GM12878 (cell line): Measurements from ENCODE around the gene PPARA. TPM values are rescaled to one million over a fixed set of nuclear protein-coding genes. Genes with fewer than 3 reads are reported as not detected.

ENCODE experiments used
- ATAC-seq: fragments of 200-7000 bp; cut with Tn5 transposase; 3 replicates; pipeline ENCODE4 v1.9.1; 2020; ENCODE audit warnings: mild to moderate bottlenecking, moderate library complexity
- BruUV-seq: library from RNA; stranded (reverse); fragments of 400-500 nt; replicated peaks from 2 replicates; lab custom pipeline; 2021; lab: Mats Ljungman, UMichigan
- CTCF ChIA-PET: fragments of 300-600 bp; sonication (Branson Sonifier 250); formaldehyde crosslinking; extraction: SDS; loops from one replicate; lab custom pipeline; 2021; ENCODE audit warnings: inconsistent platforms; lab: Yijun Ruan, JAX
- POLR2A ChIA-PET: fragments of 350-600 bp; formaldehyde crosslinking; extraction: SDS; loops from one replicate; lab custom pipeline; 2021; ENCODE audit warnings: inconsistent platforms; lab: Charles Lee
- RAD21 ChIA-PET: fragments of 300-600 bp; sonication (Branson Sonifier 250); formaldehyde crosslinking; loops from one replicate; lab custom pipeline; 2023; ENCODE audit warnings: antibody characterized with exemption; ENCODE audit not compliant: unreplicated experiment; lab: Charles Lee
- SMC1A ChIA-PET: fragments of 300-600 bp; sonication (Branson Sonifier 250); formaldehyde crosslinking; loops from one replicate; lab custom pipeline; 2023; ENCODE audit not compliant: unreplicated experiment, uncharacterized antibody; lab: Charles Lee
- DNase-seq: peaks from one replicate; pipeline ENCODE4 v3.0.0-alpha.2; 2011; ENCODE audit warnings: low read depth, low spot score
- FAIRE-seq: peaks from 3 replicates; lab custom pipeline; 2011; peaks lifted over from hg19 to GRCh38; lab: Jason Lieb, UNC
- H2AFZ ChIP-seq: 2 replicates; pipeline ENCODE4 v1.6.0; 2011; ENCODE audit warnings: low read depth, low read length, control low read depth; ENCODE audit not compliant: control insufficient read depth
- H3K27ac ChIP-seq: 2 replicates; pipeline ENCODE4 v1.5.1; 2011; ENCODE audit warnings: control low read depth; ENCODE audit not compliant: control insufficient read depth, insufficient read depth
- H3K27me3 ChIP-seq, 2 experiments: replicated peaks in 1 of 2; 2 replicates each; pipeline versions ENCODE4 v1.6.0 to v1.6.1; 2011; ENCODE audit warnings: low read length in 1 of 2; ENCODE audit not compliant: control insufficient read depth in 2 of 2, insufficient read depth in 2 of 2
- H3K36me3 ChIP-seq, 2 experiments: 2 replicates each; pipeline ENCODE4 v1.5.1; 2011; ENCODE audit warnings: low read length in 1 of 2; ENCODE audit not compliant: control insufficient read depth in 2 of 2, insufficient read depth in 2 of 2
- H3K4me1 ChIP-seq: 2 replicates; pipeline ENCODE4 v1.6.1; 2011; ENCODE audit warnings: mild to moderate bottlenecking, low read length, moderate library complexity, mixed read lengths; ENCODE audit not compliant: control insufficient read depth, insufficient read depth
- H3K4me2 ChIP-seq: 2 replicates; pipeline ENCODE4 v1.6.0; 2011; ENCODE audit warnings: control low read depth; ENCODE audit not compliant: control insufficient read depth, insufficient read depth
- H3K4me3 ChIP-seq: fragments of 200-600 bp; sonication (generic); 2 replicates; pipeline ENCODE4 v1.5.1; 2016
- H3K79me2 ChIP-seq: 2 replicates; pipeline ENCODE4 v1.6.0; 2011; ENCODE audit warnings: low read length; ENCODE audit not compliant: control insufficient read depth, insufficient read depth
- H3K9ac ChIP-seq: 2 replicates; pipeline ENCODE4 v1.8.0; 2011; ENCODE audit warnings: low read length, control low read depth, mixed read lengths; ENCODE audit not compliant: control insufficient read depth, insufficient read depth
- H3K9me3 ChIP-seq: replicated peaks from 3 replicates; pipeline ENCODE4 v1.5.1; 2011; ENCODE audit warnings: mild to moderate bottlenecking, low read length; ENCODE audit not compliant: control insufficient read depth, insufficient read depth
- H4K20me1 ChIP-seq: 2 replicates; pipeline ENCODE4 v1.6.0; 2011; ENCODE audit not compliant: control insufficient read depth, insufficient read depth
- CREB1 ChIP-seq: IDR thresholded peaks from 2 replicates; pipeline ENCODE4 v1.6.1; 2012; ENCODE audit warnings: low read depth, mild to moderate bottlenecking, inconsistent platforms
- CUX1 ChIP-seq: IDR thresholded peaks from 2 replicates; pipeline ENCODE4 v1.6.1; 2012; ENCODE audit warnings: improper control_type of control experiment, low read depth, low read length; ENCODE audit not compliant: insufficient replicate concordance
- E2F8 ChIP-seq: fragments of 450-650 bp; IDR thresholded peaks from 2 replicates; pipeline ENCODE4 v1.6.1; 2018; ENCODE audit warnings: mild to moderate bottlenecking, low read depth, moderate library complexity; ENCODE audit not compliant: partially characterized antibody
- EP300 ChIP-seq, 2 experiments: fragments of 150-350 bp in 1 of 2; IDR thresholded peaks; 2 replicates each; pipeline ENCODE4 v1.6.1; 2011 to 2012; ENCODE audit warnings: low read depth in 2 of 2, low read length in 2 of 2, borderline replicate concordance in 1 of 2, improper control_type of control experiment in 1 of 2, inconsistent platforms in 1 of 2; ENCODE audit not compliant: control insufficient read depth in 1 of 2
- FOXK2 ChIP-seq: fragments of 450-650 bp; IDR thresholded peaks from 2 replicates; pipeline ENCODE4 v1.6.1; 2017; ENCODE audit warnings: mild to moderate bottlenecking, moderate library complexity
- JUNB ChIP-seq: IDR thresholded peaks from 2 replicates; pipeline ENCODE4 v1.6.1; 2016; ENCODE audit warnings: antibody characterized with exemption, mild to moderate bottlenecking
- NFYA ChIP-seq: IDR thresholded peaks from 2 replicates; pipeline ENCODE4 v1.6.1; 2011; ENCODE audit warnings: low read depth, mild to moderate bottlenecking, low read length, improper control_type of control experiment, borderline replicate concordance
- POU2F2 ChIP-seq: IDR thresholded peaks from 3 replicates; pipeline ENCODE4 v1.6.1; 2011; ENCODE audit warnings: low read depth, mild to moderate bottlenecking, low read length, borderline replicate concordance
- SREBF1 ChIP-seq: IDR thresholded peaks from 2 replicates; pipeline ENCODE4 v1.6.1; 2012; ENCODE audit warnings: mild to moderate bottlenecking, low read length
- SUPT20H ChIP-seq: IDR thresholded peaks from 2 replicates; pipeline ENCODE4 v1.6.1; 2011; ENCODE audit warnings: low read depth, mild to moderate bottlenecking, low read length, moderate library complexity, borderline replicate concordance; ENCODE audit not compliant: control insufficient read depth
- SUZ12 ChIP-seq: fragments of 200-600 bp; sonication (generic); IDR thresholded peaks from one replicate; pipeline ENCODE4 v1.6.1; 2018; ENCODE audit warnings: antibody characterized with exemption, mild to moderate bottlenecking; ENCODE audit not compliant: unreplicated experiment
- ZNF207 ChIP-seq: fragments of 450-650 bp; IDR thresholded peaks from 2 replicates; pipeline ENCODE4 v1.6.1; 2014; ENCODE audit warnings: antibody characterized with exemption, mild to moderate bottlenecking, borderline replicate concordance
- ZNF217 ChIP-seq: fragments of 450-650 bp; IDR thresholded peaks from 2 replicates; pipeline ENCODE4 v1.6.1; 2017; ENCODE audit warnings: antibody characterized with exemption, mild to moderate bottlenecking
- ZNF274 ChIP-seq: IDR thresholded peaks from one replicate; pipeline ENCODE4 v1.8.0; 2011; ENCODE audit not compliant: insufficient read length, insufficient read depth
- WGBS: methylation state at CpG from one replicate; pipeline ENCODE4 v1.1.6; 2016; ENCODE audit warnings: low lambda C conversion rate; ENCODE audit not compliant: insufficient replicate concordance, insufficient coverage; ENCODE audit errors: missing lambda C conversion rate; 5-methylcytosine and 5-hydroxymethylcytosine counted together
- in situ Hi-C: fragments of 300-500 bp; cut with MboI; formaldehyde crosslinking; loops from 9 replicates; pipeline ENCODE4 v1.14.3; 2018; ENCODE audit warnings: mixed read lengths
- intact Hi-C: fragments of 100-400 bp; cut with micrococcal nuclease; formaldehyde crosslinking; loops from one replicate; pipeline ENCODE4 v1.14.2; 2022; ENCODE audit not compliant: unreplicated experiment
- polyA plus RNA-seq, 11 experiments: library from polyadenylated mRNA; depleted of rRNA in 4 of 11; unstranded in 6 of 11; stranded (reverse) in 5 of 11; fragments of >200 nt; fragmentation: Nextera tagmentation in 4 of 11; fragmentation: Illumina TruSeq in 1 of 11; extraction: Ambion mirVana in 4 of 11; extraction: Trizol in 1 of 11; gene quantifications; 1 replicate in 1 of 11; 2 replicates in 10 of 11; pipeline versions ENCODE4 v1.2.1 to v1.2.3, GENCODE V29; 2011 to 2016; ENCODE audit warnings: inconsistent platforms in 2 of 11, missing spikeins in 2 of 11, low read depth in 1 of 11
- total RNA-seq, 4 experiments: library from RNA; depleted of rRNA in 3 of 4; stranded (reverse); fragments of >200 nt in 3 of 4; fragmentation: Illumina TruSeq in 1 of 4; extraction: Trizol in 1 of 4; gene quantifications; 2 replicates each; pipeline versions ENCODE4 v1.2.1 to v1.2.3, GENCODE V29; 2013 to 2021
- TF ChIP-seq, protein P1 (sequence below): fragments of 150-350 bp; IDR thresholded peaks from 2 replicates; pipeline ENCODE4 v1.6.1; 2014; ENCODE audit warnings: mild to moderate bottlenecking, low read depth, low read length

Gene PPARA
- total and polyA plus RNA-seq, 10 of the 15 experiments (the other 5 are each of a cell fraction or from before 2014, with no cell fraction given): 0.72 to 10.4 (median 4.6) TPM

- peaks cover 3 to 6% of the 10 kb centered on the region in 2 experiments; a peak in 3 of 4 replicates for H3K36me3 ChIP-seq
- DNase-seq: no peak
- peaks cover 4% of the 10 kb centered on the region; the same call in 1 of the 2 replicates for H3K4me1 ChIP-seq
- H3K9ac ChIP-seq: no peak overlapping the region
- ChIA-PET CTCF (interaction anchor here (1.2 kb wide), 1 partner anchor 154 kb away, joined by 3 read pairs; no protein-coding TSS in a partner anchor), POLR2A (interaction anchor here (0.9 kb wide), 1 partner anchor 20 kb away, joined by 4 read pairs; the partner anchor contains the start of gene GTSE1), SMC1A (interaction anchor here (0.6 to 0.9 kb wide), 2 partner anchors 287 to 370 kb away, joined by 3 read pairs; no protein-coding TSS in a partner anchor), RAD21 (interaction anchor here (1.0 kb wide), 1 partner anchor 9 kb away, joined by 6 read pairs; the partner anchor contains the start of gene TTC38)
- no peak overlapping the region for H3K4me2 ChIP-seq
- in situ Hi-C loops: no loop called here
- ATAC-seq: no peak
- FAIRE-seq: no peak
- no TSS peak for BruUV-seq
- no peak overlapping the region for H2AFZ ChIP-seq
- H3K9me3 ChIP-seq: peaks cover 2% of the 10 kb centered on the region; the same call in 2 of the 3 replicates
- no peak overlapping the region for H3K4me3 ChIP-seq
- no peaks in the 10 kb centered on the region for H4K20me1 ChIP-seq
- no peaks in the 10 kb centered on the region for H3K27me3 ChIP-seq
- H3K27ac ChIP-seq: no peak overlapping the region
- no peaks in the 10 kb centered on the region for H3K79me2 ChIP-seq
- 97% methylated on average over 7 of the region's 7 CpGs for WGBS
- intact Hi-C loops: no loop called here
- TF ChIP-seq ZNF207 (no peak), SREBF1 (no peak), FOXK2 (no peak), POU2F2 (no peak), CUX1 (no peak), JUNB (no peak), SUZ12 (no peak), SUPT20H (no peak), E2F8 (no peak), EP300 (IDR thresholded peaks at IDR 0.05; ENCODE audit: borderline replicate concordance in 1 of 2, control insufficient read depth in 1 of 2, low read depth in 2 of 2, low read length in 2 of 2) (no peak), CREB1 (no peak), ZNF217 (no peak), NFYA (no peak), ZNF274 (no peak)
- TF ChIP-seq, protein P1, sequence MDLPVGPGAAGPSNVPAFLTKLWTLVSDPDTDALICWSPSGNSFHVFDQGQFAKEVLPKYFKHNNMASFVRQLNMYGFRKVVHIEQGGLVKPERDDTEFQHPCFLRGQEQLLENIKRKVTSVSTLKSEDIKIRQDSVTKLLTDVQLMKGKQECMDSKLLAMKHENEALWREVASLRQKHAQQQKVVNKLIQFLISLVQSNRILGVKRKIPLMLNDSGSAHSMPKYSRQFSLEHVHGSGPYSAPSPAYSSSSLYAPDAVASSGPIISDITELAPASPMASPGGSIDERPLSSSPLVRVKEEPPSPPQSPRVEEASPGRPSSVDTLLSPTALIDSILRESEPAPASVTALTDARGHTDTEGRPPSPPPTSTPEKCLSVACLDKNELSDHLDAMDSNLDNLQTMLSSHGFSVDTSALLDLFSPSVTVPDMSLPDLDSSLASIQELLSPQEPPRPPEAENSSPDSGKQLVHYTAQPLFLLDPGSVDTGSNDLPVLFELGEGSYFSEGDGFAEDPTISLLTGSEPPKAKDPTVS: no peak
Observed at GRCh38 chr22:46276563-46276962, 126.2 kb downstream of the PPARA start.
